Central memory CD8-positive, alpha-beta T cell (primary cell): Measurements from ENCODE around the gene SMIM35.
"Not testable (repeated sequence)": the region's sequence is repeated elsewhere in the genome, so short reads cannot be mapped to it uniquely, and the experiment has no call there.

Experiments
- ATAC-seq: fragments of 150-1000 bp; cut with Tn5 transposase; replicated peaks from 2 replicates; pipeline ENCODE4 v1.10.0; 2022; ENCODE audit warnings: mild to moderate bottlenecking, moderate FRiP score, moderate number of reproducible peaks; ENCODE audit not compliant: poor library complexity, severe bottlenecking; ENCODE audit errors: extremely low read depth
- DNase-seq, 2 donors: peaks; one replicate each; pipeline ENCODE4 v3.0.0; 2021; ENCODE audit warnings: low spot score in 2 of 2
- H3K27ac Mint-ChIP-seq: one replicate; pipeline ENCODE4 v1.8.0; 2022; ENCODE audit warnings: low read depth, mild to moderate bottlenecking, moderate library complexity, mixed read lengths
- H3K27me3 Mint-ChIP-seq: one replicate; pipeline ENCODE4 v1.8.0; 2022; ENCODE audit warnings: mixed read lengths
- H3K36me3 Mint-ChIP-seq: one replicate; pipeline ENCODE4 v1.8.0; 2022; ENCODE audit warnings: mild to moderate bottlenecking, moderate library complexity, mixed read lengths; ENCODE audit not compliant: insufficient read depth
- H3K4me1 Mint-ChIP-seq: one replicate; pipeline ENCODE4 v1.8.0; 2022; ENCODE audit warnings: mixed read lengths
- H3K4me3 Mint-ChIP-seq: one replicate; pipeline ENCODE4 v1.8.0; 2022; ENCODE audit warnings: mild to moderate bottlenecking, moderate library complexity, mixed read lengths
- H3K9me3 Mint-ChIP-seq: one replicate; pipeline ENCODE4 v1.8.0; 2022; ENCODE audit warnings: mixed read lengths

SMIM35 gene

GRCh38 chr11:118017111-118017510 is 69.7 kb downstream of the SMIM35 start:
- Mint-ChIP-seq H3K9me3 (peaks cover 25% of the 10 kb centered on the region), H3K27me3 (no peaks in the 10 kb centered on the region), H3K36me3 (peaks cover 8% of the 10 kb centered on the region), H3K4me3 (no peak overlapping the region), H3K27ac (peak overlapping the region; percentile 54), H3K4me1 (peaks cover 78% of the 10 kb centered on the region)
- DNase-seq (no peak), ATAC-seq (no peak)

DNA sequence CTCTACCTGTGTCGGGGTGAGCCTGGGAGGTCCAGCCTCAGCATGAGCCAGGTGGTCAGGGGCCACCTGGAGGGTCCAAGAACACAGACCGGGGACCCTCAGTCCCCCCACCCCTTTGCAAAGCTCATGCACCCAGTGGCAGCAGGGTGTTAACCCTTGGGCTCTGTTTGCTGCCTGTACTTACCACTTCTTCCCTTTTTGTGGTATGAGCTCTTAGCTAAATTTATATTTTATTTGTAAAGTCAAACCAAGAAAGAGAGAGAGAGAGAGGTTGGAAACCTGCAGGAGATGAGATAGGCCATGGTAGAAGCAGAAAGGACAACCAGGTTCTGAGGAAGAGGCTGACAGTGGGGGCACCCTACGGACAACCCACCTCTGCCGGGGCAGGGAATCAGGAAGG is 70.7 kb downstream of the SMIM35 start:
- H3K4me1 Mint-ChIP-seq, result peaks cover 84% of the 10 kb centered on the region
- no peaks in the 10 kb centered on the region for H3K27me3 Mint-ChIP-seq
- peaks cover 25% of the 10 kb centered on the region for H3K9me3 Mint-ChIP-seq
- H3K36me3 Mint-ChIP-seq, result peaks cover 10% of the 10 kb centered on the region
- no peak for DNase-seq
- H3K27ac Mint-ChIP-seq, result peak overlapping the region; percentile 54
- peak; percentile 29 for ATAC-seq
- H3K4me3 Mint-ChIP-seq, result peak overlapping the region; percentile 82

DNA sequence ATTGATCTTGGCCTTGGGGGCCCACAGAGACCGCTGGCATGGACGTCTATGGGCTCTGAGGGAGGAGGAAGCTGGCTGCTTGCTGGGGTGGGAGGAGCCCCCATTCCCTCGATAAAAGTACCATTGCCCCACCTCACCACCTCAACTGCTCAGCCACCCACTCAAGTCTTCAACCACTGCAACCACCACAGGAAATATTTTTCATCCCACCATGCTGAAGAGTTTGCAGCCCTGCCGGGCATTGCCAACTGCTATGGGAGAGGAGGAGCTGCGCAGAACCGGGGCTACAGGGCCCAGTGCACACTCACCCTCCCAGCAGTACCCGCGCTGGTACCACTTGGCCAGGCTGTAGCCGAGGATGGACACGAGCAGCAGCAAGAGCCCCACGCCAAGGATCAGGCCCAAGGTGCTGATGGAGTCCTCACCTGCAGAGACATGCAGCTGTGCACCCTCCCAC is 71.3 kb downstream of the SMIM35 start:
- Mint-ChIP-seq H3K36me3 (peaks cover 12% of the 10 kb centered on the region), H3K4me1 (peaks cover 91% of the 10 kb centered on the region), H3K27me3 (no peaks in the 10 kb centered on the region), H3K27ac (peak overlapping the region; percentile 54), H3K9me3 (peaks cover 22% of the 10 kb centered on the region), H3K4me3 (peak overlapping the region; percentile 82)
- ATAC-seq (peak; percentile 67), DNase-seq (no peak)

GRCh38 chr11:118014022-118014421 is 72.7 kb downstream of the SMIM35 start:
- peak overlapping the region; percentile 54 for H3K27ac Mint-ChIP-seq
- H3K4me1 Mint-ChIP-seq, result peaks cover 97% of the 10 kb centered on the region
- peaks cover 12% of the 10 kb centered on the region for H3K36me3 Mint-ChIP-seq
- DNase-seq (no peak), ATAC-seq (no peak)
- H3K9me3 Mint-ChIP-seq, result peaks cover 19% of the 10 kb centered on the region
- H3K4me3 Mint-ChIP-seq, result peak overlapping the region; percentile 82
- H3K27me3 Mint-ChIP-seq, result no peaks in the 10 kb centered on the region

DNA sequence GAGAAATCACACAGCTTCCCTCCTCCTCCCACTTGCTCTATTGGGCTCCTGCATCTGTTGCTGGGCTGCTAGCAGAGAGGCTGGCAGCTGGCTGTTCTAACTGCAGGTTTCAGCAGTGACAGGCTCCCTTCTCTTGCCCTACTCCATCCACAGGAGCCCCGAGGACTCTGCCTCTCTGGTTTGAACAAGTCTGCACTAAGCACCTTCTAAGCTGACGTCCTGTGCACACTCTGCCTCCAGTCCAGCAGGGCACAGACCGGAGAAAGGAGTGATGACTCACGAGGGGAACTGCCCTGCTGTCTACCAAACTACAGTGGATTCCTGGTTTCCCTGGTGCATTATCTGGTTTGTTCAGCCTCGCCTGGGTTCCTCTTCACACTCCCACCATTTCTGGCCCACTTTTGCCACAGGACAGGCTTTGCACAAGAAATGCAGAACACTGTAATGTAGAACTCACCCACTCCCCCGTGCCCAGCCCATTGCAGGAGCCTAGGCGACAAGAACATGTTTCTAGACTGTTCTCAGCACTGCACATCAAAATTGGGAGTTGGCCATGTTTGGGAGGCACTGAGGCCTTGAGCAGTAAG is 74.6 kb downstream of the SMIM35 start:
- ATAC-seq (no peak), DNase-seq (no peak)
- peaks cover 100% of the 10 kb centered on the region for H3K4me1 Mint-ChIP-seq
- H3K9me3 Mint-ChIP-seq, result peaks cover 7% of the 10 kb centered on the region
- peak overlapping the region; percentile 93 for H3K27ac Mint-ChIP-seq
- no peaks in the 10 kb centered on the region for H3K27me3 Mint-ChIP-seq
- peaks cover 17% of the 10 kb centered on the region for H3K36me3 Mint-ChIP-seq
- peak overlapping the region; percentile 44 for H3K4me3 Mint-ChIP-seq

DNA sequence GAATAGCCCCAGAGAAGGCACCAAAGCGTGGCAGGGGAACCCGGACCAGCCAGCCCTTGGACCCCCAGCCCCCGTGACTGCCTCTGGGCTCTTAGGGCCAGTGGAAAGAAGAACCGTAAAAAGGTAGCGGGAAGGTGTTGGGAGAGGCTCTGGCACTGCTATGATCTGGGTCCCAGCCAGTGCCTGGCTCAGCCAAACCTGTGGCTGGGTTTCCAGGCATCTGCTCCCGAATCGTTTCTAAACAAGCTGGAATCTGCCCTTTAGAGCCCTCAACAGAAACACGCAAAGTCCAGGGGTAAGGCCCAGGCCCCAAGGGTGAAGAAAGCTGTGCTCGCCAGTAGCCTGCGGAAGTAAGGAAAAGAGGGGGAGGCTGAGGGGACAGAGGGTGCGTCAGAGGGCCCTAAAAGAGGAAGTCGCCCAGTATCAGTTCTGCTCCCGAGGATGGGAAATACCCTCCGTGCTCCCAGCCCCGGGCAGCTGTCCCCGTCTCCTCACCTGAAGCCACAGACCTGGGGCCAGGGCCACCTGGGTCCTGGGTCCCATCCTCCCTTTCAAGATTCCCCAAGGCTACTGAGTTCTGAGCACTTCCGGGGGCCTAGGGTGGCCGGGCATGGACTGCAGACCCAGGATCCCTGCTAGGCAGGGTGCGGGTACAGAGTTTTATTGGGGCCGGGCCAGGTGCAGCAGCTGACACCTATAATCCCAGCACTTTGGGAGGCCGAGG is 75.9 kb downstream of the SMIM35 start:
- H3K27ac Mint-ChIP-seq, result peak overlapping the region; percentile 93

DNA sequence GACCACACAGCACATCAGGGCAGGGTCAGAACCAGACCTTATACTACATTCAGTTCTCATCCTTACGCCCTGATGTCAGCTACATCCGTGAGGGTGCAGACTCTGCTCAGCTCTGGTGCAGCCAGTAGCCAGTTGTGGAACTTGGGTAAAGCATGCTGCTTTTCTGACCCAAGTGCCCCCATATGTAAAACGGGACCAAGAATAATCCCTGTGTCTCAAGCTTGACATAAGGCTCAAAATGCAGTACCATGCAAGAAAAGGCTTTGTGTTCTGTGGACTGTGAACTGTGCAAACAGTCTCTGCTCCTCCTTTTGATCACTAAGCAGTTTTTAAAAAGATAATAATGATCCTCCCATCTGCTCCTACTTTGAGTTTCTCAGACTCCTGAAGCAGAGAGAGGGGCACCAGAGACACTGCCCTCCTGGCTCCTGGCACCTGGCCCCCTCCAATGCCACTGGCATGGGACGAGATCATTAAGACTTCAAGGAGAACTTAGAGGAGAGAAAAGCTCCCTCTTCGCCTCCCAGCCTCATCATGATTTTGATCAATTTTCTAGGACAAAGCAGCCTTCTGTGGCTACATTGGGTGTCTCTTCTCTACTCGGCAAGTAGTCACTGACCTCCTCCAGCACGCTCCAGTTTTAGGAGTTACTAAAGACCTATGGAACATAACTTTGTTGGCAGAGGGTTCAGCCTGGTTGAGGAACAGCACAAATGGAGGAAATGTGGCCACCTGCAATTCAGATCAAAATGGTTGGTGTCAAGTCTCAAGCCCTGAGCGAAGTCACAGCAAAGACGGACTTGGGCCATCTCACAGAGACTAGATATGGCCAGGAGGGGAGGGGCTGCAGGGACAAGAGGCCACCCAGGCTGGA is 76.7 kb downstream of the SMIM35 start:
- no peak overlapping the region for H3K4me3 Mint-ChIP-seq
- peaks cover 12% of the 10 kb centered on the region for H3K36me3 Mint-ChIP-seq
- peaks cover 6% of the 10 kb centered on the region for H3K9me3 Mint-ChIP-seq
- H3K27me3 Mint-ChIP-seq, result no peaks in the 10 kb centered on the region
- H3K27ac Mint-ChIP-seq, result peak overlapping the region; percentile 93
- no peak for DNase-seq
- peaks cover 100% of the 10 kb centered on the region for H3K4me1 Mint-ChIP-seq
- ATAC-seq, result no peak

More for the DNA sequence above, 75.9 kb downstream of the SMIM35 start:
- H3K9me3 Mint-ChIP-seq, result peaks cover 6% of the 10 kb centered on the region
- DNase-seq (no peak), ATAC-seq (no peak)
- H3K27me3 Mint-ChIP-seq, result no peaks in the 10 kb centered on the region
- peak overlapping the region; percentile 47 for H3K4me3 Mint-ChIP-seq
- peaks cover 100% of the 10 kb centered on the region for H3K4me1 Mint-ChIP-seq
- H3K36me3 Mint-ChIP-seq, result peaks cover 17% of the 10 kb centered on the region

DNA sequence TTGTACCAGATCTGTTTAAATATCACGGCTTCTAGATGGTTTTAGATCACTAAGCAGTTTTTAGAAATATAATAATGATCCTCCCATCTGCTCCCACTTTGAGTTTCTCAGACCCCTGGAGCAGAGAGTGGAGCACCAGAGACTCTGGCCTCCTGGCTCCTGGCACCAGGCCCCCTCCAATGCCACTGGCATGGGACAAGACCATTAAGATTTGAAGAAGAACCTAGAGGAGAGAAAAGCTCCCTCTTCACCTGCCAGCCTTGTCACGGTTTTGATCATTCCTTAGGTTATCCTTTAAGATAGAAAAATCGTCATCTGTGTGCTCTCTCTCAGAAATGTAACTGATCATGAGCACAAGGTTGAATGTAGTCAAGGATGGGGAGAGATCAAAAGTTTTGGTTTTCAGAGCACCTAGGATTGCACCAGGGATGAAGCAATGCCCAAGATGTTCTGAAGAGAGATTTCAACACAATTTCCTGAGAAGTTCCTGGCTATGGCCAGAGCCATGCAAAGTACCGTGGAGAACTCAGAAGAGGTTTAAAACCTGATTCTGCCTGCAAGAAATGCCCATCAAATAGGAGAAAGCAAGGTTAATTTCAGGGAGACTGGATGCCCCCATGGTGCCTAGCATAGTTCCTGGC is 78.4 kb downstream of the SMIM35 start:
- Mint-ChIP-seq H3K9me3 (no peaks in the 10 kb centered on the region), H3K4me3 (peak overlapping the region; percentile 66), H3K4me1 (peaks cover 100% of the 10 kb centered on the region), H3K27me3 (no peaks in the 10 kb centered on the region), H3K27ac (peak overlapping the region; percentile 93), H3K36me3 (peaks cover 15% of the 10 kb centered on the region)
- ATAC-seq (no peak), DNase-seq (no peak)

GRCh38 chr11:118007563-118008270 is 79.0 kb downstream of the SMIM35 start:
- Mint-ChIP-seq H3K4me3 (peak overlapping the region; percentile 66), H3K4me1 (peaks cover 100% of the 10 kb centered on the region), H3K27ac (peak overlapping the region; percentile 93), H3K36me3 (peaks cover 16% of the 10 kb centered on the region)
- ATAC-seq (peak; percentile 80), DNase-seq (peak; percentile 23 to 45)
- not testable (repeated sequence) for H3K9me3 Mint-ChIP-seq, H3K27me3 Mint-ChIP-seq

GRCh38 chr11:118007040-118007439 is 79.7 kb downstream of the SMIM35 start:
- peak in 1 of 2 donors; percentile 12 for DNase-seq
- peaks cover 15% of the 10 kb centered on the region for H3K36me3 Mint-ChIP-seq
- peaks cover 100% of the 10 kb centered on the region for H3K4me1 Mint-ChIP-seq
- peak overlapping the region; percentile 93 for H3K27ac Mint-ChIP-seq
- no peak for ATAC-seq
- H3K4me3 Mint-ChIP-seq, result peak overlapping the region; percentile 66
- H3K9me3 Mint-ChIP-seq, result no peaks in the 10 kb centered on the region
- H3K27me3 Mint-ChIP-seq, result no peaks in the 10 kb centered on the region

- H3K36me3 Mint-ChIP-seq, result peaks cover 20% of the 10 kb centered on the region
These were observed 80.6 kb downstream of the SMIM35 start for GRCh38 chr11:118006153-118006534.

More at GRCh38 chr11:118006153-118006534, 80.6 kb downstream of the SMIM35 start:
- ATAC-seq (no peak), DNase-seq (no peak)
- H3K9me3 Mint-ChIP-seq, result no peaks in the 10 kb centered on the region
- H3K4me1 Mint-ChIP-seq, result peaks cover 100% of the 10 kb centered on the region
- peak overlapping the region; percentile 38 for H3K4me3 Mint-ChIP-seq
- H3K27me3 Mint-ChIP-seq, result no peaks in the 10 kb centered on the region
- no peak overlapping the region for H3K27ac Mint-ChIP-seq
